Stomach (tissue), 4 donors: ENCODE data around the gene NKAIN2.

ENCODE experiments used
- EP300 ChIP-seq: sonication (generic); formaldehyde crosslinking; IDR thresholded peaks from one replicate; pipeline ENCODE4 v1.6.1; 2017; ENCODE audit warnings: antibody characterized with exemption
- POLR2AphosphoS5 ChIP-seq, 3 donors: sonication (generic); formaldehyde crosslinking; IDR thresholded peaks; one replicate each; pipeline ENCODE4 v1.6.1; 2016; ENCODE audit warnings: antibody characterized with exemption in 3 of 3
- TF ChIP-seq, protein P1 (sequence below), 7 experiments: fragments of 450-650 bp in 4 of 7; fragments of 200-600 bp in 3 of 7; sonication (generic) in 3 of 7; IDR thresholded peaks; one replicate each; pipeline ENCODE4 v1.5.1; 2016 to 2019; ENCODE audit warnings: antibody characterized with exemption in 7 of 7, control low read depth in 2 of 7, mild to moderate bottlenecking in 1 of 7

DNA sequence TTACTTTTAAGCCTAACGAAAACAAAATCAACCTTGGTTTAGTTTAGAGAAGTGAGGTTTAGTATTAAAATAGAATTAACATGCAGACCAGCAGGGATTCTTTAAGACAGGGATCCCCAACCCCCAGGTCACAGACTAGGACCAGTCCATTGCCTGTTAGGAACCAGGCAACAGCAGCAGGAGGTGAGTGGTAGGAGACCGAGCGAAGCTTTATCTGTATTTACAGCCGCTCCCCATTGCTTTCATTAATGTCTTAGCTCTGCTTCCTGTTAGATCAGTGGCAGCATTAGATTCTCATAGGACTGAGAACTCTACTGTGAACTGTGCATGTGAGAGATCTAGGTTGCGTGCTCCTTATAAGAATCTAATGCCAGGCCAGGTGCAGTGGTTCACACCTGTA, 225.9 kb downstream of the NKAIN2 start:
- TF ChIP-seq, protein P1, sequence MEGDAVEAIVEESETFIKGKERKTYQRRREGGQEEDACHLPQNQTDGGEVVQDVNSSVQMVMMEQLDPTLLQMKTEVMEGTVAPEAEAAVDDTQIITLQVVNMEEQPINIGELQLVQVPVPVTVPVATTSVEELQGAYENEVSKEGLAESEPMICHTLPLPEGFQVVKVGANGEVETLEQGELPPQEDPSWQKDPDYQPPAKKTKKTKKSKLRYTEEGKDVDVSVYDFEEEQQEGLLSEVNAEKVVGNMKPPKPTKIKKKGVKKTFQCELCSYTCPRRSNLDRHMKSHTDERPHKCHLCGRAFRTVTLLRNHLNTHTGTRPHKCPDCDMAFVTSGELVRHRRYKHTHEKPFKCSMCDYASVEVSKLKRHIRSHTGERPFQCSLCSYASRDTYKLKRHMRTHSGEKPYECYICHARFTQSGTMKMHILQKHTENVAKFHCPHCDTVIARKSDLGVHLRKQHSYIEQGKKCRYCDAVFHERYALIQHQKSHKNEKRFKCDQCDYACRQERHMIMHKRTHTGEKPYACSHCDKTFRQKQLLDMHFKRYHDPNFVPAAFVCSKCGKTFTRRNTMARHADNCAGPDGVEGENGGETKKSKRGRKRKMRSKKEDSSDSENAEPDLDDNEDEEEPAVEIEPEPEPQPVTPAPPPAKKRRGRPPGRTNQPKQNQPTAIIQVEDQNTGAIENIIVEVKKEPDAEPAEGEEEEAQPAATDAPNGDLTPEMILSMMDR (IDR thresholded peaks at IDR 0.05): no peak
- TF ChIP-seq EP300 (no peak), POLR2AphosphoS5 (IDR thresholded peaks at IDR 0.05) (no peak)
